C4-2B (cell line): ENCODE measurements around the gene PLA2G6.

Experiments used
- H3K27ac ChIP-seq: fragments of 450-650 bp; 2 replicates; pipeline ENCODE4 v1.5.1; 2017
- CTCF ChIP-seq: fragments of 450-650 bp; conservative IDR thresholded peaks from 2 replicates; pipeline ENCODE4 v1.5.1; 2017; ENCODE audit warnings: mild to moderate bottlenecking
- ZFX ChIP-seq: fragments of 450-650 bp; IDR thresholded peaks from 2 replicates; pipeline ENCODE4 v1.6.1; 2017

The PLA2G6 gene

DNA sequence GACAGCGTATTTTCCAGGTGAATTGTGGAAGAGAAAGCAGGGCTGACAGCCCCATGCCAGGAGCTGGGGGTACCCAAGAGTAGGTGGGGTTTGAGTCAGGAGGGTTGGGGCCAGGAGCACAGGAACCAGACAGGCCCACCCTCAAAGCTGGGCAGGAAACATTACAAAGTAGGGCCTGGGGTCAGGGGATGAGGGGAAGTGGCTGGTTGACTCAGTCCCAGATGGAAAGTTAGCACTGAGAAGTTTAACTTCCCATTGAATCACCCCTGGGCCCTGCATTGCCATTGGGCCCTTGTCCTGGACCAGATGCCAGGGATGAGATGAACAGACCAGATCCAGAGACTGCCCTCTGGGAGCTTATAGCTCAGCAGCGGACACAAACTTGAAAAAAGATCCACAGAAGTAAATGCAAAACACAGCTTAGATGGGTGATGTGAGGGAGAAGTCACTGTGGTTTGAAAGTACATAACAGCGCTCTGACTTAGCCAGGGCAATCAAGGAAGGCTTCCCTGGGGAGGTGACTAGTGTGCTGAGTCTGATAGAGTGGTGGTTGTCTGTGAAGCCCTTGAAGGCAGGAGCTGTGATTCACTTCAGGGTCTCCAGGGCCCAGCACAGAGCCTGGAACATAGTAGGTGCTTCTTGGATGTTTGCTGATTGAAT is 22.4 kb upstream of the PLA2G6 start:
- TF ChIP-seq ZFX (no peak), CTCF (no peak)
- H3K27ac ChIP-seq: no peak overlapping the region; the same call in 1 of the 2 replicates

- peak overlapping the region; percentile 59 for H3K27ac ChIP-seq
- TF ChIP-seq ZFX (no peak), CTCF (no peak)
Measured at GRCh38 chr22:38203090-38203810, 21.6 kb upstream of the PLA2G6 start.

DNA sequence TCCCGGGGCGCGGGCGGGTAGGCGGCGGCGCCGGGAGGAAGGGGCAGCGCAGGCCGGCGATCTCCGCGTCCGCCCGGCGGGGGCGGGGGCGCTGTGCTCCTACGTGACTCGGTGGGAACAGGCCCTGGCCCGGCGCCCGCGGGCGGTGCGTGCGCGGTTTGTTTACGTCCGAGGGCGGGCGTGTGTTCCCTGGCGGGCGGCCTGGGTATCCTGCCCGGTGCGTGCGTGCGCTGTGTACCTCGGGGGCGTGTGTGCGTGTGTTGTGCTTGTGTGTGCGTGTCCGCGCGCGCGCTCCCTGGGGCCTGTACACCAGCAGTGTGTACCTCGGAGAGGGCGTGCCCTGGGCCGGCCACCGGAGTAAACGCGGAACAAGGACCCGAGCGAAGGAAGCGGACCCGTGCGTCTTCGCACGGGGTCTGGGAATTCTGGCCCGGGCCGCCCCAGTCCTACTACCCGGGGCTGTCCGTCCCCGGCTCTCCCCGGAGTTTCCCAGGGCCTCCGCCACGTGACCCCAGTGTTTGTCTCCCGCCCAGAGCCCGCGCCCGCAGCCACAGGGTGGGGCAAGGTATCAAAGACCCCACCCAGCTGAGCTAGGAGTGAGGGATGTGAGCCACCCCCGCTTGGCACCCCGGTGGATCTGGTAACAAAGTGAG is 20.9 kb upstream of the PLA2G6 start:
- no peak for TF ChIP-seq CTCF
- TF ChIP-seq ZFX: peak; percentile 45; the same call in 1 of the 2 replicates
- peak overlapping the region; percentile 59 for H3K27ac ChIP-seq

- peak within 1 kb of the TSS; percentile 59 for H3K27ac ChIP-seq
- TF ChIP-seq ZFX (no peak), CTCF (no peak)
Measured at GRCh38 chr22:38201711-38202436, 20.2 kb upstream of the PLA2G6 start, which contains the start of gene MAFF. Gene MAFF (plus strand): TSS chr22:38201994. CDS start chr22:38213854, 11,860 bp downstream.

DNA sequence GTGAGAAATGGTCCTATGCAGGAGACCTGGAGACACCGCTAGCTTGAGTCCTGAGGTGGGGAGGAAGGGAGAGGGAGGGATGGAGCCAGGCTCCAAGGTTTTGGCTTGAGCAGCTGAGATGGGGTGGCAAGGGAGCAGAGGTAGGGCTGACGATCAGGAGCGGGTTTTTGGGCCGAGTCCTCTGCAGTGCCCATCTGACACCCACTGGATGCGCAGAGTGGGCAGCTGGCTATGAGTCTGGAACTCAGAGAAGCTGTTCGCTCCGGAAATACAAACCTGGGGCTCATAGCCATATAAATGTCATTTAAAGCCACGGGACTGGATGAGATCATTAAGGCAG is 19.7 kb upstream of the PLA2G6 start:
- TF ChIP-seq ZFX (no peak), CTCF (no peak)
- peak overlapping the region; percentile 59; the same call in 1 of the 2 replicates for H3K27ac ChIP-seq

DNA sequence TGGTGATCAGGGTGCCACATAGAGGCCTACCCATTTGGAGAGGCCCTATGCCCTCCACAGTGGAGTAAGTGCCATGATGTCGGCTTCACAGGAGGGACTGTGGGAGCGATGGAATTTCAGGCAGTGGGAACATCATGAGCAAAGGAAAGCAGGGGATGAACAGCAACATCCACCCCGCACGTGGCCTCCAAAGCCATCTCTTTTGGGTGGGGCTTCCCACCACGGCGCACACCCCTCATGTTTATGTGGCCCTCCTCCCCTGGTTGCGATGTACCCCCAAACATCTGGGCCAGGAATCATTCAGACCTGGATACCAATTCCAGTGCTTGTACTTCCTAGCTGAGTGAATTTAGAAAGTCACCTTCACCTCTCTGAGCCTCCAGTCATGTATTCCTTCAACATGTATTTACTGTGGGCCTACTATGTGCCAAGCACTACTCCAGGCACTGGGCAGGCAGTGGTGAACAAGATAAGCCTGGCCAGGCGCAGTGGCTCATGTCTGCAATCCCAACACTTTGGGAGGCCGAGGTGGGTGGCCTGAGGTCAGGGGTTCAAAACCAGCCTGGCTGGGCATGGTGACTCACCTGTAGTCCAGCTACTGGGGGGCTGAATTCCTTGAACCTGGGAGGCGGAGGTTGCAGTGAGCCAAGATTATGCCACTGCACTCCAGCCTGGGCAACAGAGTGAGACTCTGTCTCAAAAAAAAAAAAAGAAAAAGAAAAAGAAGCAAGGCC is 18.4 kb upstream of the PLA2G6 start:
- H3K27ac ChIP-seq: no peak overlapping the region
- no peak for TF ChIP-seq CTCF
- TF ChIP-seq ZFX: no peak
